DMS79 (cell line): Measurements from ENCODE around the gene USP3.
"Not testable (repeated sequence)": the region's sequence is repeated elsewhere in the genome, so short reads cannot be mapped to it uniquely, and the experiment has no call there.

Experiments used
- DNase-seq: peaks from one replicate; lab custom pipeline; 2025; lab: John Stamatoyannopoulos, UW

USP3 gene

DNA sequence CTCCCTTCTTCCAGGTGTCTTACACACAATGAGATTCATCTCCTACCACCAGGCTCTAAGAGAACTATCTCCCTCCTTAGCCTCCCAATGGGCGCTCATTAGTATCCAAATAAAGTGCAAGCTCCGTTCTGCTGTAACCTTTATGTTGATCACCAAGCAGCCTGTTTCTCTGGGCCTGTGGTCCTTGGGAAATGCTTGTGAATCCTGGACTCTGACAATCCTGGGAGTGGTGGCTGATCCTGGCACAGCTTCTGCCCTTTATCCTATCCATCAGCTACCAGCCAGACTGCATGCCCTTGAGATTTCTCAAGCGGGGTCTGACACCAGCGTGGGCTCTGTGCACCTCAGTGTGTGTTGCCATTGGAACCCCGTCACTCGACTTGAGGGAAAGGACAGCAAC lies 26.1 kb upstream of the USP3 start:
- no peak for DNase-seq

DNA sequence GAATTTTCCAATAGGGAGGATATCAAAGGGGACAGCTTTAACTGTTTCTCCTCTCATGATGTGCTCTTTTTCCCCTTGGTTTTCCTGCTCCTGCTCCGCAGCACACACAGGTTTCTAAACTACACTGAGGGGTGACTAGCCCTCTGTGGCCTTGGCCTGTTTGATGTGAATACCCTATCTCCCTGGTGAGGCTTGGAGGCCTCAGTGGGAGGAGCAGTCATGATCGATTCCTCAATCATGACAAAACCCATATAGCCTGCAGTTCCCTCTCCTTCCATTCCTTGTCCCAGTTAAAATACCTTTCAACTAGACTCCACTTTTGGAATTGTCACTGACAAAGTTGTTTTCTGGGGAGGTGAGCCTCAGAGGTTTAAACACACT lies 24.0 kb upstream of the USP3 start:
- DNase-seq = no peak

DNA sequence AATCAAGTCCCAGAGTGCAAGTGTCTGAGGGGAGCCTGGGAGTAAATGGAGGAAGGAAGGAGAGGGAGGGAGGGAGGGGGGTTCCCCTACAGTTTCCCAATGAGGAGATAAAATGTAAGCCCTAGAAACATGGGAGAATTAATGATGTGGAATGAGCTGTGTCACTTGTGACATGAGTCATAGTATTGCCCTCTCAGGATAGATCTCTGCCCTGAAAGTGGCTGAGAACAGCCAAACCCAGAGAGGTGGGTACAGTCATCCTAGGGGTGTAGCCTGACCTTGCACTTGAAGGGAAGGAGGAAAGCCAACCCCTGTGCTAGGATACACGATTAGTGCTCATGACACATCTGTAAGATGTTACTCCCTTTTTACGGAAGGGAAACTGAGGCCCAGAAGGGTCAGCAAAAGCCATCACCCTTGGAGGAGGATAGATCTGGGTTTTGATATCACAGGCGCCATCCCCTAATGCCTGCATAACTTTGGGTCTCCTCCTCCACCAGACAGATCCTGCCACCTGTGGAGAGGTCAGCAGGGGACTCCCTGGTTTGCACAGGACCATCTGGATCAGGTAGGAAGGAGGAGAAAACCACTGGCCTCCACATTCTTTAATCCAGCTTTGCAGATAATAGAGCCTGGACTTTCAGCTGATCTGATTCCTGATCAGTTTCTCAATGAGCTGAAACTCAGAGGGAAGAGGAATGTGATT lies 23.1 kb upstream of the USP3 start:
- DNase-seq = no peak

DNA sequence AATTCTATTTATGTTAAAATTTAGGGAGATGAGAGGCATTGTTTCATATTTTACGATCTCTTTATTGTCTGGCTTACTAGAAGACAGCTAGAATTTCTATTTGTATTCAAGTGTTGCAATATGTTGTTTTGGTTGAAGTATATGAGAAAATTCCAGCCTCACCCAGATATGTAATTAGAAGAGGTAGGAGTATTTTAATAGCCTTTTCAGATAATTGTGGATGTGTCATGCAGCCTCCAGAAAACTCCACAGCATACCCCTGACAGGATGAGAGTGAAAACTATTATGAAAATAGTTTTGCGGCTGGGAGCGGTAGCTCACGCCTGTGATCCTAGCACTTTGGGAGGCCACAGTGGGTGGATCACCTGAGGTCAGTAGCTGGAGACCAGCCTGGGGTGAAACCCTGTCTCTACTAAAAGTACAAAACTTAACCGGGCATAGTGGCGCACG lies 21.5 kb upstream of the USP3 start:
- no peak for DNase-seq

DNA sequence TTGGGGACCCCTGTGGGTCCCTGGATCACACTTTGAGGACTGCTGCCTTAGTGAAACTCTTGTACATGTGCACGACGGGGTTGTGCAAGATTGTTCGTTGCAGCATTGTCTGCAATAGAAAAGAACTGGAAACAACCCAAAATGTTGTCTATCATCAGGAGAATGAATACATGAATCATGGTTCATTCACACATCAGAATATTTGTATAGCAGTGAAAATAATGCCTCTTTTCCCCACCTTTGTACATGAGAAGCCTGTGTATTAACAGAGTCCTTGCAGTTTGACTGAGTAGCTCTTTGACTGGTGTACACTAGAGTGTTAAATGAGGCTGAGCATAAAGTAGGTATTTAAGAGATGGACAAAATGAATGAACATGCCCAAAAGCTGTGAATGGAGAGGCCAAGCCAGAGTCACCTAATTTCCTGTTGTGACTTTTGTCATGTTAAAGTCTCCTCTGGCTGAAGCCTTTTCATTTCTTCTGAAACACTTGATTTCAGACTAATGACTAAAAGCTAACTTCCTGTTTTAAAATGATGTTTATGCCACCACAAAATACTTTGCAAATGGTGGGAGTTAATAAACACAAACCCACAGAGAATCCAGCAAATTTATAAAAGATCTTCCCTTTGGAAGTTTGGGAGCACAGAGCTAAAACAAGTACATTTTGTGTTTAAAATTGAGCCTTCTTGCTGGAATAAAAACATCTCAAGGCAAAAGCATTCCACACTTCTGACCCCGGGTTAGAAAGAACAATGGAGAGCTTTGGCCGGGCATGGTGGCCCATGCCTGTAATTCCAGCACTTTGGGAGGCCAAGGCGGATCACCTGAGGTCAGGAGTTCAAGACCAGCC lies 20.6 kb upstream of the USP3 start:
- no peak for DNase-seq

DNA sequence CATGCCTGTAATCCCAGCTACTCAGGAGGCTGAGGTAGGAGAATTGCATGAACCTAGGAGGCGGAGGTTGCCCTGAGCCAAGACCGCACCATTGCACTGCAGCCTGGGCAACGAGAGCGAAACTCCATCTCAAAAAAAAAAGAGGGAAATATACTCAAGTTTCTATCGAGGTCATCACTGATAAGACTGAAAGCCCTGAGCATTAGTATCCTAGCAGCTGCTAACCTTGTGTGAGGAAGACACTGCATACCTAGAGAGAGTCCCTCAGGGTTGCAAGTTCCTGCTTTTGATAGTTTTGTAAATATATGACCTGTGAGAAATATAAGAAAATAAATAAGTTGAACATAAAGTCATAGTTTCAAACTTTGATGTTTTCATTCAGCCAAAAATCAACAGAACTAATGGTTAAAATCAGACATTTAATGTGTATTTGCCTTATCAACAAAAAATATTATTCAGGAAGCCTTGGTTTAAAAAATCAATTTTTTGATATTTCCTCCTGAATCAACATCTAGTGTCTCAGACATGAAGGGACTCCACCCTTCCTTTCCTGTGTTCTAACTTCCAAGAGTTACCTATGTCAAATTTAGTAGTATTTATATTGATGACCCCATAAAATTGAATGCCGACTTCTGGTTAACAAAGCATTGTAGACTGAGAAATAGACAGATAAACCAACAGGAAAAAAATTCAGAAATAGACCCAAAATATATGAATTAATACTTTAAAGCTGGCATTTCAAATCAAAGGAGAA lies 19.8 kb upstream of the USP3 start:
- no peak for DNase-seq

DNA sequence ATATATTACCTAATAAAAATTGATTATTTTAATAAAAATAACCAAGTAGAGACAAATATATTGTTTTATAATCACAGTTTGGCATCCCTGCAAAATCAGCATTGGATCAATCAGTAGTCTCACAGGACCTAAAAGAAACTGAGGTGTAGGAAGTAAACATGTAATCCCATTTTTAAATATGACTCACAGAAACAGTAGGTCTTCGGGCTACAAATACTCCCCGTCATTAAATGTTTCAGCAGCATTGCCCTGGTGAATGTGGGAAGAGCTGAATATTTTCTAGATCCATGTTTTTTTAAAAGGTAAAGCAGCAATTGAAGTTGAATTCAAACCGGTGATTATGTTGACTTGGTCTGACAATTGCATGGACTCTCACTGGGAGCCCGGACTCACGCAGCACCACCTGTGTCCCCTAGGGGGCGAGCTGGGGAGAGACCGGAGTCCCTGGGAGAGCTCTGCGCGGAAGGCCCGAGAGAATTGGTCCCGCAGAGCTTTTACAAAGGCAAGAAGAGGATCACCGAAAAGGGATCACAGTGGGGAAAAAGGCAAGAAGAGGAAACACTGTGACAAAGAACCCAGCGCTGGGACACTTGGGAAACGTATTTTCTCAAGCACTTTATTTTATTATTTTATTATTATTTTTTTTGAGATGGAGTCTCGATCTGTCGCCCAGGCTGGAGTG lies 17.2 kb upstream of the USP3 start:
- no peak for DNase-seq

- not testable (repeated sequence) for DNase-seq
Measured at GRCh38 chr15:63487758-63488397, 16.5 kb upstream of the USP3 start.

DNA sequence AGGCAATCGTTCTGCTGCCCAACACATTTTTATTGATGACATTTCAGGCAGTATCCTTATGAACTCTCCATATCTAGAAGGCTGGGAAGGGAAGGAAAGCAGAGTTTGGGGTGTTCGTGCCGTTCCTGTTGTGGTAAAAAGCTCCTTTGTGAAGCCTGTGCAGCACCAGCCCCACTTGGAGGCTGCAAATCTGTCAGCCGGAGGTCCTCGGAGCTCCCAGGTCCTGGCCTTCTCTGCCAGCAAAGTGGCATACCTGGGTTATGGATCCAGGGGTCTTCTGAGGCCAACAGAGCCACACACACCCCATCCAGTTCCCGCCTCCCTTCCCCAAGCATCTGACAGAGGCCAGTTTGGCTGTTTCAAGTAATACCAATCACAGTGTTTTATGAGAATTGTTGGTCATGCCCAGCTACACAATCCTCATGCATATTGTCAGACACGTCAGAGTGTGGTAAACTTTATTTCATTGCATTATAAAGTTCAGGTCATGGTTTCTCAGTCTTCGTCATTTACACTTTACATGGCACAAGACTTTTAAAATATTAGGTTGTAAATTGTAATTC lies 15.9 kb upstream of the USP3 start:
- no peak for DNase-seq

GRCh38 chr15:63489352-63489751 lies 15.0 kb upstream of the USP3 start:
- DNase-seq = no peak

- no peak for DNase-seq
Measured at GRCh38 chr15:63490345-63491034, 13.9 kb upstream of the USP3 start.

- DNase-seq = no peak
Measured at GRCh38 chr15:63491116-63491827, 13.1 kb upstream of the USP3 start.

GRCh38 chr15:63491979-63492378 lies 12.4 kb upstream of the USP3 start:
- DNase-seq = no peak

DNA sequence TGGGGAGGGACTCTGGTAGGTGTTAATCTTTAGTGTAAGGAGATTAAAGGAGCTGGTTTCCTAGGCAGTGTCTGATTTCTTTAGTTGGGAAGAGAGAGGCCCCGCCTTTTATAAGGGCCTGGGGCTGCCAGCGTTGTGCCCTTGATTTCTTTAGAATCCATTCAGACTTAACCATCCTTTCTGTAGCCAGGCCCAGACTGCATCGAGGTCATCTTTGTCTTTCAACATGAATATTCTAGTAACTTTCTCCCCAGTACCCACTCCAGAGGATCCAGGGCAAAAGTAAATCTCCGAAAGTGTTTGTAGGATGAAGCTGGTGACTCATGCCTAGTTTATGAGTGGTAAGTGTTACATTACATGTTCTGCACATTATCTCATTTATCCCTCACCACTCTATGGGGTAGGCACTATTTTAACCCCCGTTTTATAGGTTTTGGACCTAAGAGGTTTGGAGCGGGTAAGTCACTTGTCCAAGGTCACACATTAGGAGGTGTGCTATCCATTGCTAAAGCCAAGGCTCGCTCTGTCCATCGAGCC lies 11.8 kb upstream of the USP3 start:
- no peak for DNase-seq

DNA sequence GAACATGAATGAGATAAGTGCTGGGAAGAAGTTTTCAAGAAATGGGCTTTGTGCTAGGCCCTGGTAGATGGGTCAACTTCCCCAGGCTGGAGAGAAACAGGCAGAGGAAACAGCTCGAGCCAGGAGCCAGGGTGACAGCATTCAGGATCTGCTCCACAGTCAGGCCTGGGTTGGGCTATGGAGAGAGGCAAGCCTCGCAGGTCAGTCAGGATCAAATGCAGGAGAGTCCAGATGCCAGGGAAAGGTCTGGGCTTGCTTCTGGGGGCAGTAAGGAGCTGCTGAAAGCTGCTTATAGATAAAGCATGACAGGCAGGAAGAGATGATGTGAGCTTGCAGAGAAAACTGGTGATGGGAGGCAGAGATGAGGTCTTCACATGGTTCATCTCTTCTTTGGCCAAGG lies 11.0 kb upstream of the USP3 start:
- no peak for DNase-seq

- no peak for DNase-seq
Measured at GRCh38 chr15:63494408-63494807, 10.0 kb upstream of the USP3 start.

DNA sequence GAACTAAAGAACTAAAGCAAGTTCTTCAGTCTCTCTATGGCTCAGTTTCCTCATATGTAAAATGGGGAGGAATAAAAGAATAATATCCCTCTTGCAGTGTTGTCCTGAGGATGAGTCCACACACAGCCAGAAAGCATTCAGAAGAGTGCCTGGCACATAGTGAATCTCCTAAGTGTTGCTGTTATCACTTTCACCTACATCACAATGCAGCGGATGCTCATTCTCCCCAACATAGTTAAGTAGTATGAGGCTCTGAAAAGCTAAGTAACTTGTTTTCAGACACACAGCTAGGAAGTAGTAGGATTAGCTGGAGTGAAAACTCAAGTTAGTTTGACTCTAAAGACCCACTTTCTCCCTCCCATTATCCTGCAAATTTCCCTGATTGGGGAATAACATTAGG lies 9.1 kb upstream of the USP3 start:
- DNase-seq = no peak

DNA sequence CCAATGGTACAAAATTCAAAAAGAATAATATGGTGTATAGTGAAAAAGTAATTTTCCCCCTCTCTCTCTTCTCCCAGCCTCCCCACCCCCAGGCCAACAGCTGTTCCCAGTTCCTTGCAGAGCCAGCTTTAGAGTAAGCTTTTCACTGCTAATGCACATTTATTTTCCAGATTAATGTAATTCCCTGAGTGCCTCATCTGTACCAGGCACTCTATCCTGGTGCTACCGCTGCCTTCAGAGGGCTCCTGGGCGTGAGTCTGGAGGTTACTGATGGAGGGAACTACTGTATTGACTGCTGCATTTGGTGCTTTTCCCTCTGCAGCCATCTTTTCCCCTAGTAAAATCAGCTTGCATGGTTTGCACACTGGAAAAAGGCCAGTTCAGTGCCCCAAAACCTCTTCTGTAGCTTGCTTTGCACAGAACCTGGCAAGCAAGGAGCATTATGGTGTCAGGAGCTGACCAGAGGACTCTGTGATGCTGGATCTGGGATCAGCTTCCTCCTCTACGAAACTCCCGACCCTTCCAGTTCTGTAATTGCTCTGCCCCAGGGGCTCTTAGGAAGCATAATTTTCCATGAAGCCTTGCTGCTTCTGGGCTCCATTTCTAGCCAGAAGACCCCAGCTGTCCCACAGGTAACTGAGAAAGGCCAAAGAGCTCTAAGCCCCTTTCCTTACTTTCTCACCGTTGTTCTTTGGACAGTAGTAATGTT lies 8.5 kb upstream of the USP3 start:
- no peak for DNase-seq
